ENCODE measurements around the gene NEDD4L. TPM values are rescaled to one million over a fixed set of nuclear protein-coding genes. Genes with fewer than 3 reads are reported as not detected.
"Not testable (repeated sequence)": the region's sequence is repeated elsewhere in the genome, so short reads cannot be mapped to it uniquely, and the experiment has no call there.

The NEDD4L gene
- total RNA-seq, 1 donor from 2014 or later, result 95.9 TPM

- no peak for DNase-seq (ENCODE audit: low read depth)
- H3K4me3 ChIP-seq (ENCODE audit: low read depth, low read length), result no peak overlapping the region
- TF ChIP-seq, protein P1, sequence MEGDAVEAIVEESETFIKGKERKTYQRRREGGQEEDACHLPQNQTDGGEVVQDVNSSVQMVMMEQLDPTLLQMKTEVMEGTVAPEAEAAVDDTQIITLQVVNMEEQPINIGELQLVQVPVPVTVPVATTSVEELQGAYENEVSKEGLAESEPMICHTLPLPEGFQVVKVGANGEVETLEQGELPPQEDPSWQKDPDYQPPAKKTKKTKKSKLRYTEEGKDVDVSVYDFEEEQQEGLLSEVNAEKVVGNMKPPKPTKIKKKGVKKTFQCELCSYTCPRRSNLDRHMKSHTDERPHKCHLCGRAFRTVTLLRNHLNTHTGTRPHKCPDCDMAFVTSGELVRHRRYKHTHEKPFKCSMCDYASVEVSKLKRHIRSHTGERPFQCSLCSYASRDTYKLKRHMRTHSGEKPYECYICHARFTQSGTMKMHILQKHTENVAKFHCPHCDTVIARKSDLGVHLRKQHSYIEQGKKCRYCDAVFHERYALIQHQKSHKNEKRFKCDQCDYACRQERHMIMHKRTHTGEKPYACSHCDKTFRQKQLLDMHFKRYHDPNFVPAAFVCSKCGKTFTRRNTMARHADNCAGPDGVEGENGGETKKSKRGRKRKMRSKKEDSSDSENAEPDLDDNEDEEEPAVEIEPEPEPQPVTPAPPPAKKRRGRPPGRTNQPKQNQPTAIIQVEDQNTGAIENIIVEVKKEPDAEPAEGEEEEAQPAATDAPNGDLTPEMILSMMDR (conservative IDR thresholded peaks at IDR 0.05; ENCODE audit: low read depth, low read length), result no peak
Measured at GRCh38 chr18:58272779-58273435, 228.9 kb downstream of the NEDD4L start.

DNA sequence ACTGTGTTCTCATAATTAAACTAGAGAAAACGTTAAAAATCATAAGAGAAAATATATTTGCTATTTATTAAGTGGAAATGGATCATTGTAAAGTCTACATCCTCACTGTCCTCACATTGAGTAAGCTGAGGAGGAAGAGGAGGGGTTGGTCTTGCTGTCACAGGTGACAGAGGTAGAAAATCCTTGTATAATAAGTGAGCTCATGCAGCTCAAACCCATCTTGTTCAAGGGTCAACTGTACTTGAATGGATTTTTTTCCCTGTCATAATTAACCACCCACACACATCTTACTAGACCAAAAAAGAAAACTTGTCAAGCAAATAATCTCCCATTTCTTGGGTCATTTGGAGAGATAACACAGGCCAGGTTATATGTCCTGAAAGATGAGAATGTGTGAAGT, 231.2 kb downstream of the NEDD4L start:
- no peak for DNase-seq (ENCODE audit: low read depth)
- H3K4me3 ChIP-seq (ENCODE audit: low read depth, low read length), result no peak overlapping the region
- TF ChIP-seq, protein P1 (conservative IDR thresholded peaks at IDR 0.05; ENCODE audit: low read depth, low read length), result no peak

DNA sequence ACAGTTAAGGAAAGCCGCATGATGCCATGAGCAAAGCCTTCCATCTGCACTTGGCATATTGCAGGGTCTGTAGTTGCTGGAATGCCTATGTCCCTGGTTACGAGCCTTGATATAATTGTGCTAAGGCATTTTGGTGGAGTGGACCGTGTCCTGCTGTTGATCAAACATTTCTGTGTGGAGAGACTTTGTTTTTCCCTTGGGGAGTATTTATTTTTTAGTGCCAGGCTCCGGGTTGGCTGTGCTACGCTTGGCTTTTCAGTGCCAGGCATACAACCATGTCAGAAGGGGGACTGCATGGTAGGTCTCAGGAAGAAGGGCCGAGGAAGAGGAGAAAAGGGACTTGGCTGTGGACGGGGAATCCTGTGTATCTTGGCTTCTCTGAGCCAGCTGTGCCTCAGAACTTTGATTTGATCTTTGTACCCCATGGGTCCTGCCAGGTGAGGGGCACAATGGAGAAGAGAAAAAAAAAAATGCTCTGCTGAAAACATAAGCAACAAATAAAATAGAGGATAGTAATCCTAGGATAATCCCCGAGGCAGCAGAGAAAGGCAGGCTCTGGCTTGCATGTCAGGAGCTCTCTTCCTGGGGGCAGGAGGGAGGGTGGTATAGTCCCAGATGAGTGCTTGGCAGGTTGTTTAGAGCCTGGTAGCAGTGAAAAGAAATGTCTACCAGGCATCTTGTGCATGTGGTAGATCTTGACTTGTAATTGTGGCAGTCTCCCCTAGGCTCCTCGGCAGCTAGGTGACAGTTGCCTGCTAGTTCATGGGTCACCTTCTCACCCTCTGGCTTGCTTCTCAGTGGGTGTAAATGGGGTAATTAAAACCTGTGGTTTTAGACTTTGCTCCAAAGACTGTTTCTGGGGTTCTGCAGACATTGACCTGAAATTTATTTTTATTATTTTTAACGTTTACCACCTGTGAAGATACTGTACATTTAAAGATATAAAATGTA, 233.0 kb downstream of the NEDD4L start:
- no peak overlapping the region for H3K4me3 ChIP-seq (ENCODE audit: low read depth, low read length)
- TF ChIP-seq, protein P1 (conservative IDR thresholded peaks at IDR 0.05; ENCODE audit: low read depth, low read length), result no peak
- DNase-seq (ENCODE audit: low read depth), result no peak

GRCh38 chr18:58279504-58280175, 235.6 kb downstream of the NEDD4L start:
- no peak for DNase-seq (ENCODE audit: low read depth)
- TF ChIP-seq, protein P1 (conservative IDR thresholded peaks at IDR 0.05; ENCODE audit: low read depth, low read length), result no peak
- no peak overlapping the region for H3K4me3 ChIP-seq (ENCODE audit: low read depth, low read length)

DNA sequence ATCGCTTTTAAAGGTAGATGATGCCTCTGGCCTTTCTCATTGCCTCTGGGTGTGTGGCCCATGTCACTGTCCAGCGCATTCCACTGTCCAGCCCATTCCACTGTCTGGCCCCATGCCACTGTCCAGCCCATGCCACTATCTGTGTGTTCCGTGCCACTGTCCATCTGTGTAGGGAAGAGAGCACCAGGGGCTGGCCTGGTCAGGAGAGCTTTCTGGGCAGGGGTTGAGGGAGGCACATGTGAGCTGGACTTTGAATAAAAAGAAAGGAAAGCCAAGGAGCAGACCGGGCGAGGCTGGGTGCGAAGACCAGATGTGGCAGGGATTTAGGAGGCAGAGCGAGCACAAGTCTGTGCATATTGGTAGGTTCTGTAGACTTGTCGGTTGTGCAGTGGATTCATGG, 236.2 kb downstream of the NEDD4L start:
- H3K4me3 ChIP-seq (ENCODE audit: low read depth, low read length), result no peak overlapping the region
- no peak for DNase-seq (ENCODE audit: low read depth)
- TF ChIP-seq, protein P1 (conservative IDR thresholded peaks at IDR 0.05; ENCODE audit: low read depth, low read length), result no peak

GRCh38 chr18:58282872-58283271, 238.8 kb downstream of the NEDD4L start:
- DNase-seq (ENCODE audit: low read depth), result not testable (repeated sequence)

More at GRCh38 chr18:58282872-58283271, 238.8 kb downstream of the NEDD4L start:
- not testable (repeated sequence) for H3K4me3 ChIP-seq (ENCODE audit: low read depth, low read length)

All from epithelial cell of proximal tubule (primary cell).